ENCODE data around the gene SCAMP3. TPM values are rescaled to one million over a fixed set of nuclear protein-coding genes. Genes with fewer than 3 reads are reported as not detected.

The SCAMP3 gene
- total and polyA plus RNA-seq, 4 donors: 26.3 to 103 (median 70.1) TPM

GRCh38 chr1:155287987-155288543 lies 25.9 kb upstream of the SCAMP3 start:
- WGBS (ENCODE audit: insufficient coverage): 95% methylated on average over 12 of the region's 21 CpGs
- Histone ChIP-seq H3K27me3 (ENCODE audit: control insufficient read depth, insufficient read depth, low read length) (peaks cover 4% of the 10 kb centered on the region), H3K4me1 (ENCODE audit: control insufficient read depth, insufficient read depth, low read length) (no peaks in the 10 kb centered on the region), H3K9me3 (ENCODE audit: control insufficient read depth, insufficient read depth, low read length) (no peaks in the 10 kb centered on the region), H3K4me3 (ENCODE audit: low read depth, low read length) (no peak overlapping the region), H3K27ac (ENCODE audit: low read depth, low read length) (no peak overlapping the region), H3K36me3 (ENCODE audit: control insufficient read depth, insufficient read depth, low read length) (peaks cover 55% of the 10 kb centered on the region)
- DNase-seq (ENCODE audit: low read depth in 4 of 6, low spot score in 6 of 6): no peak

GRCh38 chr1:155286544-155286943 lies 24.4 kb upstream of the SCAMP3 start:
- Histone ChIP-seq H3K9me3 (ENCODE audit: control insufficient read depth, insufficient read depth, low read length) (no peaks in the 10 kb centered on the region), H3K4me1 (ENCODE audit: control insufficient read depth, insufficient read depth, low read length) (no peaks in the 10 kb centered on the region), H3K27ac (ENCODE audit: low read depth, low read length) (no peak overlapping the region), H3K36me3 (ENCODE audit: control insufficient read depth, insufficient read depth, low read length) (peaks cover 61% of the 10 kb centered on the region), H3K4me3 (ENCODE audit: low read depth, low read length) (no peak overlapping the region), H3K27me3 (ENCODE audit: control insufficient read depth, insufficient read depth, low read length) (no peaks in the 10 kb centered on the region)
- 83% methylated on average over 2 of the region's 2 CpGs for WGBS (ENCODE audit: insufficient coverage)
- DNase-seq (ENCODE audit: low read depth in 4 of 6, low spot score in 6 of 6): no peak

- no peaks in the 10 kb centered on the region for H3K27me3 ChIP-seq (ENCODE audit: control insufficient read depth, insufficient read depth, low read length)
- DNase-seq (ENCODE audit: low read depth in 4 of 6, low spot score in 6 of 6): no peak
- H3K36me3 ChIP-seq (ENCODE audit: control insufficient read depth, insufficient read depth, low read length): peaks cover 61% of the 10 kb centered on the region
- H3K9me3 ChIP-seq (ENCODE audit: control insufficient read depth, insufficient read depth, low read length): no peaks in the 10 kb centered on the region
- no peak overlapping the region for H3K27ac ChIP-seq (ENCODE audit: low read depth, low read length)
- no peak overlapping the region for H3K4me3 ChIP-seq (ENCODE audit: low read depth, low read length)
- 93% methylated on average over 18 of the region's 18 CpGs for WGBS (ENCODE audit: insufficient coverage)
- H3K4me1 ChIP-seq (ENCODE audit: control insufficient read depth, insufficient read depth, low read length): no peaks in the 10 kb centered on the region
These were observed 23.5 kb upstream of the SCAMP3 start for GRCh38 chr1:155285631-155286044.

- H3K4me3 ChIP-seq (ENCODE audit: low read depth, low read length): no peak overlapping the region
- H3K27me3 ChIP-seq (ENCODE audit: control insufficient read depth, insufficient read depth, low read length): no peaks in the 10 kb centered on the region
- 89% methylated on average over 14 of the region's 14 CpGs for WGBS (ENCODE audit: insufficient coverage)
- H3K9me3 ChIP-seq (ENCODE audit: control insufficient read depth, insufficient read depth, low read length): no peaks in the 10 kb centered on the region
- no peaks in the 10 kb centered on the region for H3K4me1 ChIP-seq (ENCODE audit: control insufficient read depth, insufficient read depth, low read length)
- peaks cover 61% of the 10 kb centered on the region for H3K36me3 ChIP-seq (ENCODE audit: control insufficient read depth, insufficient read depth, low read length)
- no peak for DNase-seq (ENCODE audit: low read depth in 4 of 6, low spot score in 6 of 6)
- H3K27ac ChIP-seq (ENCODE audit: low read depth, low read length): no peak overlapping the region
These were observed 22.9 kb upstream of the SCAMP3 start for GRCh38 chr1:155285063-155285462.

- Histone ChIP-seq H3K27me3 (ENCODE audit: control insufficient read depth, insufficient read depth, low read length) (no peaks in the 10 kb centered on the region), H3K4me1 (ENCODE audit: control insufficient read depth, insufficient read depth, low read length) (peaks cover under 1% of the 10 kb centered on the region), H3K36me3 (ENCODE audit: control insufficient read depth, insufficient read depth, low read length) (peaks cover 61% of the 10 kb centered on the region), H3K9me3 (ENCODE audit: control insufficient read depth, insufficient read depth, low read length) (no peaks in the 10 kb centered on the region), H3K27ac (ENCODE audit: low read depth, low read length) (no peak overlapping the region), H3K4me3 (ENCODE audit: low read depth, low read length) (no peak overlapping the region)
- no peak for DNase-seq (ENCODE audit: low read depth in 4 of 6, low spot score in 6 of 6)
- WGBS (ENCODE audit: insufficient coverage): 86% methylated on average over 12 of the region's 12 CpGs
These were observed 22.3 kb upstream of the SCAMP3 start for GRCh38 chr1:155284476-155284875.

- H3K4me3 ChIP-seq (ENCODE audit: low read depth, low read length): no peak overlapping the region
- no peaks in the 10 kb centered on the region for H3K27me3 ChIP-seq (ENCODE audit: control insufficient read depth, insufficient read depth, low read length)
- DNase-seq (ENCODE audit: low read depth in 4 of 6, low spot score in 6 of 6): no peak
- peaks cover 44% of the 10 kb centered on the region for H3K36me3 ChIP-seq (ENCODE audit: control insufficient read depth, insufficient read depth, low read length)
- H3K27ac ChIP-seq (ENCODE audit: low read depth, low read length): no peak overlapping the region
- peaks cover 17% of the 10 kb centered on the region for H3K4me1 ChIP-seq (ENCODE audit: control insufficient read depth, insufficient read depth, low read length)
- no peaks in the 10 kb centered on the region for H3K9me3 ChIP-seq (ENCODE audit: control insufficient read depth, insufficient read depth, low read length)
- WGBS (ENCODE audit: insufficient coverage): 91% methylated on average over 17 of the region's 29 CpGs
These were observed 20.4 kb upstream of the SCAMP3 start for GRCh38 chr1:155282488-155283091.

GRCh38 chr1:155279268-155279667 lies 17.1 kb upstream of the SCAMP3 start:
- peak in 2 of 6 donors; percentile 31 to 42 for DNase-seq (ENCODE audit: low read depth in 4 of 6, low spot score in 6 of 6)
- peaks cover 19% of the 10 kb centered on the region for H3K4me1 ChIP-seq (ENCODE audit: control insufficient read depth, insufficient read depth, low read length)
- peaks cover 16% of the 10 kb centered on the region for H3K36me3 ChIP-seq (ENCODE audit: control insufficient read depth, insufficient read depth, low read length)
- WGBS (ENCODE audit: insufficient coverage): 55% methylated on average over 1 of the region's 2 CpGs
- no peaks in the 10 kb centered on the region for H3K27me3 ChIP-seq (ENCODE audit: control insufficient read depth, insufficient read depth, low read length)
- no peaks in the 10 kb centered on the region for H3K9me3 ChIP-seq (ENCODE audit: control insufficient read depth, insufficient read depth, low read length)
- no peak overlapping the region for H3K4me3 ChIP-seq (ENCODE audit: low read depth, low read length)
- H3K27ac ChIP-seq (ENCODE audit: low read depth, low read length): no peak overlapping the region

- no peak overlapping the region for H3K27ac ChIP-seq (ENCODE audit: low read depth, low read length)
- H3K4me3 ChIP-seq (ENCODE audit: low read depth, low read length): peak overlapping the region; percentile 49
- 34% methylated on average over 6 of the region's 10 CpGs for WGBS (ENCODE audit: insufficient coverage)
- H3K36me3 ChIP-seq (ENCODE audit: control insufficient read depth, insufficient read depth, low read length): peaks cover 10% of the 10 kb centered on the region
- no peaks in the 10 kb centered on the region for H3K27me3 ChIP-seq (ENCODE audit: control insufficient read depth, insufficient read depth, low read length)
- H3K9me3 ChIP-seq (ENCODE audit: control insufficient read depth, insufficient read depth, low read length): no peaks in the 10 kb centered on the region
- no peak for DNase-seq (ENCODE audit: low read depth in 4 of 6, low spot score in 6 of 6)
- H3K4me1 ChIP-seq (ENCODE audit: control insufficient read depth, insufficient read depth, low read length): peaks cover 22% of the 10 kb centered on the region
These were observed 16.6 kb upstream of the SCAMP3 start for GRCh38 chr1:155278689-155279160.

GRCh38 chr1:155277902-155278688 lies 15.9 kb upstream of the SCAMP3 start:
- H3K27me3 ChIP-seq (ENCODE audit: control insufficient read depth, insufficient read depth, low read length): no peaks in the 10 kb centered on the region
- peak in 3 of 6 donors; percentile 19 to 92 (median 75) for DNase-seq (ENCODE audit: low read depth in 4 of 6, low spot score in 6 of 6)
- peak overlapping the region; percentile 57 for H3K27ac ChIP-seq (ENCODE audit: low read depth, low read length)
- peaks cover 25% of the 10 kb centered on the region for H3K4me1 ChIP-seq (ENCODE audit: control insufficient read depth, insufficient read depth, low read length)
- 0% methylated on average over 20 of the region's 29 CpGs for WGBS (ENCODE audit: insufficient coverage)
- H3K9me3 ChIP-seq (ENCODE audit: control insufficient read depth, insufficient read depth, low read length): no peaks in the 10 kb centered on the region
- peaks cover 9% of the 10 kb centered on the region for H3K36me3 ChIP-seq (ENCODE audit: control insufficient read depth, insufficient read depth, low read length)
- H3K4me3 ChIP-seq (ENCODE audit: low read depth, low read length): peak overlapping the region; percentile 49

Data from spinal cord (tissue), 10 donors.